Putamen (tissue), 1 donor: ENCODE measurements around the gene YEATS4.

ENCODE experiments used
- DNase-seq: peaks from one replicate; pipeline ENCODE4 v3.0.0-alpha.2; 2016; ENCODE audit warnings: low spot score

YEATS4 gene

GRCh38 chr12:69433653-69434052, 74.1 kb downstream of the YEATS4 start:
- no peak for DNase-seq

- DNase-seq: no peak
These were observed 76.1 kb downstream of the YEATS4 start for GRCh38 chr12:69435644-69436043.

- DNase-seq: no peak
These were observed 77.5 kb downstream of the YEATS4 start for GRCh38 chr12:69437073-69437472.

GRCh38 chr12:69438539-69438938, 79.0 kb downstream of the YEATS4 start:
- DNase-seq: no peak

- DNase-seq: no peak
These were observed 80.5 kb downstream of the YEATS4 start for GRCh38 chr12:69440016-69440415.
